MV-4-11 (cell line): ENCODE data around the gene FAM228B.
"Not testable (repeated sequence)": the region's sequence is repeated elsewhere in the genome, so short reads cannot be mapped to it uniquely, and the experiment has no call there.

Experiments
- DNase-seq: peaks from one replicate; lab custom pipeline; 2025; lab: John Stamatoyannopoulos, UW

Gene FAM228B

GRCh38 chr2:24159708-24160107, 36.4 kb downstream of the FAM228B start:
- DNase-seq: no peak

GRCh38 chr2:24160761-24161160, 37.5 kb downstream of the FAM228B start:
- no peak for DNase-seq

- DNase-seq: no peak
Measured at GRCh38 chr2:24162494-24162893, 39.2 kb downstream of the FAM228B start.

GRCh38 chr2:24163186-24163585, 39.9 kb downstream of the FAM228B start:
- peak; percentile 90 for DNase-seq

- peak; percentile 55 for DNase-seq
Measured at GRCh38 chr2:24163601-24164000, 40.3 kb downstream of the FAM228B start.

GRCh38 chr2:24164416-24164973, 41.2 kb downstream of the FAM228B start:
- peak; percentile 83 for DNase-seq

- DNase-seq: no peak
Measured at GRCh38 chr2:24169023-24169422, 45.8 kb downstream of the FAM228B start.

- DNase-seq: no peak
Measured at GRCh38 chr2:24174851-24175277, 51.6 kb downstream of the FAM228B start, which contains the start of gene FAM228A. Gene FAM228A, plus strand, starts transcription at chr2:24175053. Its CDS starts 428 bp downstream, at chr2:24175481.

GRCh38 chr2:24175631-24176187, 52.4 kb downstream of the FAM228B start:
- DNase-seq: no peak

- DNase-seq: no peak
Measured at GRCh38 chr2:24176326-24176725, 53.1 kb downstream of the FAM228B start.

GRCh38 chr2:24179683-24180082, 56.4 kb downstream of the FAM228B start:
- DNase-seq: peak; percentile 93

GRCh38 chr2:24181849-24182248, 58.6 kb downstream of the FAM228B start:
- DNase-seq: peak; percentile 21

GRCh38 chr2:24182507-24182906, 59.2 kb downstream of the FAM228B start:
- no peak for DNase-seq

GRCh38 chr2:24183366-24184069, 60.2 kb downstream of the FAM228B start:
- DNase-seq: no peak

- DNase-seq: no peak
Measured at GRCh38 chr2:24189551-24189950, 66.3 kb downstream of the FAM228B start.

- no peak for DNase-seq
Measured at GRCh38 chr2:24190503-24190902, 67.2 kb downstream of the FAM228B start.

GRCh38 chr2:24191156-24191555, 67.9 kb downstream of the FAM228B start:
- no peak for DNase-seq

- no peak for DNase-seq
Measured at GRCh38 chr2:24191848-24192247, 68.6 kb downstream of the FAM228B start.

GRCh38 chr2:24197213-24197612, 73.9 kb downstream of the FAM228B start:
- DNase-seq: not testable (repeated sequence)

- DNase-seq: no peak
Measured at GRCh38 chr2:24199968-24200590, 76.8 kb downstream of the FAM228B start.

- no peak for DNase-seq
Measured at GRCh38 chr2:24200799-24201198, 77.5 kb downstream of the FAM228B start.

GRCh38 chr2:24203029-24203786, 79.9 kb downstream of the FAM228B start:
- DNase-seq: no peak
